GM12865 (cell line): ENCODE results near the gene NINJ1.
"Not testable (repeated sequence)": the region's sequence is repeated elsewhere in the genome, so short reads cannot be mapped to it uniquely, and the experiment has no call there.

Source experiments
- DNase-seq: peaks from one replicate; pipeline ENCODE4 v3.0.0; 2010; ENCODE audit warnings: low read depth
- H3K4me3 ChIP-seq: 2 replicates; pipeline ENCODE4 v1.5.1; 2011; ENCODE audit warnings: mild to moderate bottlenecking, low read depth, low read length, control low read depth
- CTCF ChIP-seq: IDR thresholded peaks from 2 replicates; pipeline ENCODE4 v1.5.1; 2011; ENCODE audit warnings: low read length, control low read depth, low read depth, inconsistent platforms; ENCODE audit not compliant: insufficient read depth; ENCODE audit errors: missing control alignments

The NINJ1 gene

GRCh38 chr9:93148721-93149120 is 14.7 kb upstream of the NINJ1 start:
- no peak for DNase-seq
- no peak for TF ChIP-seq CTCF
- no peak overlapping the region for H3K4me3 ChIP-seq

GRCh38 chr9:93147632-93148031 is 13.6 kb upstream of the NINJ1 start:
- no peak for TF ChIP-seq CTCF
- no peak for DNase-seq
- no peak overlapping the region for H3K4me3 ChIP-seq

GRCh38 chr9:93146696-93147095 is 12.6 kb upstream of the NINJ1 start:
- not testable (repeated sequence) for H3K4me3 ChIP-seq, DNase-seq

- peak; percentile 41 for DNase-seq
- no peak overlapping the region for H3K4me3 ChIP-seq
- no peak for TF ChIP-seq CTCF
Observed at GRCh38 chr9:93143830-93144530, 9.9 kb upstream of the NINJ1 start.

GRCh38 chr9:93141771-93142483 is 7.9 kb upstream of the NINJ1 start:
- no peak for TF ChIP-seq CTCF
- no peak overlapping the region for H3K4me3 ChIP-seq
- DNase-seq, result no peak

GRCh38 chr9:93139365-93140182 is 5.5 kb upstream of the NINJ1 start:
- DNase-seq, result no peak
- no peak overlapping the region for H3K4me3 ChIP-seq
- no peak for TF ChIP-seq CTCF

- H3K4me3 ChIP-seq, result no peak overlapping the region
- peak; percentile 32 for DNase-seq
- no peak for TF ChIP-seq CTCF
Observed at GRCh38 chr9:93138171-93138764, 4.2 kb upstream of the NINJ1 start.
